Gastroesophageal sphincter (tissue), 4 donors: ENCODE data around the gene TPD52L1. TPM values are rescaled to one million over a fixed set of nuclear protein-coding genes. Genes with fewer than 3 reads are reported as not detected.

Experiments
- ATAC-seq: fragments of 150-250 bp; one replicate; pipeline ENCODE4 v1.9.1; 2016; ENCODE audit warnings: mild to moderate bottlenecking, moderate library complexity
- H3K27ac ChIP-seq, 4 donors: fragments of 200-600 bp; sonication (generic) in 3 of 4; 1 replicate in 3 of 4; 2 replicates in 1 of 4; pipeline ENCODE4 v1.5.1; 2016 to 2019
- H3K27me3 ChIP-seq: fragments of 200-600 bp; sonication (generic); one replicate; pipeline ENCODE4 v1.5.1; 2019
- H3K36me3 ChIP-seq, 2 donors: fragments of 200-600 bp; sonication (generic); one replicate each; pipeline ENCODE4 v1.5.1; 2019; ENCODE audit warnings: control low read depth in 1 of 2
- H3K4me1 ChIP-seq, 3 donors: fragments of 200-600 bp; sonication (generic); 1 replicate in 2 of 3; 2 replicates in 1 of 3; pipeline ENCODE4 v1.5.1; 2016 to 2019; ENCODE audit warnings: control low read depth in 2 of 3
- H3K4me3 ChIP-seq, 2 donors: fragments of 200-600 bp; sonication (generic); one replicate each; pipeline ENCODE4 v1.5.1; 2019; ENCODE audit warnings: mild to moderate bottlenecking in 1 of 2, moderate library complexity in 1 of 2
- H3K9me3 ChIP-seq, 3 donors: fragments of 200-600 bp; sonication (generic); one replicate each; pipeline ENCODE4 v1.5.1; 2017 to 2019; ENCODE audit warnings: control low read depth in 2 of 3
- CTCF ChIP-seq, 4 experiments: fragments of 200-600 bp in 2 of 4; fragments of 450-650 bp in 2 of 4; sonication (generic) in 1 of 4; IDR thresholded peaks; one replicate each; pipeline ENCODE4 v1.5.1; 2017 to 2019; ENCODE audit warnings: antibody characterized with exemption in 4 of 4, mild to moderate bottlenecking in 2 of 4, moderate library complexity in 2 of 4
- EP300 ChIP-seq: sonication (generic); formaldehyde crosslinking; IDR thresholded peaks from one replicate; pipeline ENCODE4 v1.6.1; 2017; ENCODE audit warnings: antibody characterized with exemption, mild to moderate bottlenecking
- POLR2A ChIP-seq, 2 donors: fragments of 450-650 bp; IDR thresholded peaks; one replicate each; pipeline ENCODE4 v1.6.1; 2017; ENCODE audit warnings: antibody characterized with exemption in 2 of 2, mild to moderate bottlenecking in 2 of 2, moderate library complexity in 1 of 2
- POLR2AphosphoS5 ChIP-seq: sonication (generic); formaldehyde crosslinking; IDR thresholded peaks from one replicate; pipeline ENCODE4 v1.6.1; 2017; ENCODE audit warnings: antibody characterized with exemption
- whole genome bisulfite sequencing, 2 donors: methylation state at CpG; one replicate each; pipeline ENCODE4 v1.1.5; 2018; ENCODE audit warnings: low coverage in 1 of 2; 5-methylcytosine and 5-hydroxymethylcytosine counted together
- total RNA-seq, 4 donors: library from RNA; depleted of rRNA; stranded (reverse); fragments of >200 nt; gene quantifications; one replicate each; pipeline ENCODE4 v1.1.0, GENCODE V29; 2016

TPD52L1 gene
- total RNA-seq, 4 donors from 2014 or later: 11.2 to 59.7 (median 20.2) TPM

DNA sequence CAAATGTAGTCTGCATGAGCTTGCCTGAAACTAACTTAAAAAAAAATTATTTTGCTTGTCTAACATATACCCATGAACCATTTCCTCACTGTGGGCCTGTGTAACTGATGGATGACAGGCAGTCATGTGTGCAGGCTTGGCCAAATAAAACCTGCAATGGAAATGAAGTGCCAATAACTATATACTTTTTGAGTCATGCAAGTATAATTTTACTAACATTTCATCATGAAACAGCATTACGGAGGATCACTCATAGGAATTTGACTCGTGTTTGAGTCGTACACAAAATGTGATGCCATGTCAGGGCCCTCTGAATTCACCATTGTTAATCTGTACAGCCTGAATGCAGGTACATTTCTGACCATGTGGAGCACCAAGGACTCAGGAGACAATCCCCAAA lies 101.6 kb downstream of the TPD52L1 start:
- Histone ChIP-seq H3K27me3 (no peaks in the 10 kb centered on the region), H3K4me3 (no peak overlapping the region), H3K4me1 (peaks cover 0 to 10% (median 0%) of the 10 kb centered on the region in 3 donors), H3K27ac (no peak overlapping the region), H3K36me3 (no peaks in the 10 kb centered on the region), H3K9me3 (no peaks in the 10 kb centered on the region)
- WGBS, 2 donors: 57 to 74% methylated on average over 3 of the region's 3 CpGs
- no peak for TF ChIP-seq EP300
- no peak for TF ChIP-seq POLR2A (IDR thresholded peaks at IDR 0.05)
- TF ChIP-seq POLR2AphosphoS5: no peak
- ATAC-seq: no peak

DNA sequence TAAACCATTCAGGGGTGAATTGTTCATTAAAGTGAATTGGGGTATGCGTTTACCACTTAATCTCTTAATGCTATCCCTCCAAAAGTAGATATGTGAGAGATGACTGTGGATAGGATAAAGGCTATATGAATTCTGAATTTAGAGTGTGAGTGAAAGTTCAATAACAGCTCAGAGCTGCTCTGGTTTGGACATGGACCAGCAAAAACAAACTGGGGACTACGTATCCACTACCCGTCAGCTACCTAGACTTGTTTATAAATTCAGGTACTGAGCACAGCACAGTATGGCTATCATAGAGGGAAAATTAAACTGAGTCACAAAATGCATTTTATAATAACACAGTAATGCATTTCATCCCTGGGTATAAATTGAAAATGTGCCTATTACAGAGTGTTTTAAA lies 103.8 kb downstream of the TPD52L1 start:
- WGBS, 2 donors: 89 to 91% methylated on average over 3 of the region's 3 CpGs
- ATAC-seq: no peak
- no peaks in the 10 kb centered on the region for H3K27me3 ChIP-seq

GRCh38 chr6:125258651-125259353 lies 105.2 kb downstream of the TPD52L1 start:
- H3K27me3 ChIP-seq: no peaks in the 10 kb centered on the region
- no peaks in the 10 kb centered on the region for H3K9me3 ChIP-seq
- no peaks in the 10 kb centered on the region for H3K36me3 ChIP-seq
- peaks cover 0 to 4% (median 0%) of the 10 kb centered on the region in 3 donors for H3K4me1 ChIP-seq
- 78 to 84% methylated on average over 2 of the region's 2 CpGs for WGBS, 2 donors
- no peak overlapping the region for H3K27ac ChIP-seq
- no peak for ATAC-seq
- TF ChIP-seq EP300: no peak
- no peak for TF ChIP-seq POLR2A (IDR thresholded peaks at IDR 0.05)
- no peak for TF ChIP-seq POLR2AphosphoS5
- no peak for TF ChIP-seq CTCF (IDR thresholded peaks at IDR 0.05)
- H3K4me3 ChIP-seq: no peak overlapping the region

More for the DNA sequence above, 103.8 kb downstream of the TPD52L1 start:
- TF ChIP-seq POLR2A (IDR thresholded peaks at IDR 0.05) (no peak), POLR2AphosphoS5 (no peak), CTCF (IDR thresholded peaks at IDR 0.05) (no peak), EP300 (no peak)
- H3K4me1 ChIP-seq: peaks cover 0 to 4% (median 0%) of the 10 kb centered on the region in 3 donors
- no peak overlapping the region for H3K27ac ChIP-seq
- H3K4me3 ChIP-seq: no peak overlapping the region
- no peaks in the 10 kb centered on the region for H3K36me3 ChIP-seq
- no peaks in the 10 kb centered on the region for H3K9me3 ChIP-seq

GRCh38 chr6:125259354-125259736 lies 105.8 kb downstream of the TPD52L1 start:
- Histone ChIP-seq H3K27ac (no peak overlapping the region), H3K27me3 (no peaks in the 10 kb centered on the region), H3K4me3 (no peak overlapping the region), H3K36me3 (no peaks in the 10 kb centered on the region), H3K4me1 (peaks cover 0 to 4% (median 0%) of the 10 kb centered on the region in 3 donors), H3K9me3 (no peaks in the 10 kb centered on the region)
- WGBS, 2 donors: 67 to 86% methylated on average over 2 of the region's 2 CpGs
- TF ChIP-seq POLR2AphosphoS5 (no peak), POLR2A (IDR thresholded peaks at IDR 0.05) (no peak), CTCF (IDR thresholded peaks at IDR 0.05) (no peak), EP300 (no peak)
- ATAC-seq: no peak

DNA sequence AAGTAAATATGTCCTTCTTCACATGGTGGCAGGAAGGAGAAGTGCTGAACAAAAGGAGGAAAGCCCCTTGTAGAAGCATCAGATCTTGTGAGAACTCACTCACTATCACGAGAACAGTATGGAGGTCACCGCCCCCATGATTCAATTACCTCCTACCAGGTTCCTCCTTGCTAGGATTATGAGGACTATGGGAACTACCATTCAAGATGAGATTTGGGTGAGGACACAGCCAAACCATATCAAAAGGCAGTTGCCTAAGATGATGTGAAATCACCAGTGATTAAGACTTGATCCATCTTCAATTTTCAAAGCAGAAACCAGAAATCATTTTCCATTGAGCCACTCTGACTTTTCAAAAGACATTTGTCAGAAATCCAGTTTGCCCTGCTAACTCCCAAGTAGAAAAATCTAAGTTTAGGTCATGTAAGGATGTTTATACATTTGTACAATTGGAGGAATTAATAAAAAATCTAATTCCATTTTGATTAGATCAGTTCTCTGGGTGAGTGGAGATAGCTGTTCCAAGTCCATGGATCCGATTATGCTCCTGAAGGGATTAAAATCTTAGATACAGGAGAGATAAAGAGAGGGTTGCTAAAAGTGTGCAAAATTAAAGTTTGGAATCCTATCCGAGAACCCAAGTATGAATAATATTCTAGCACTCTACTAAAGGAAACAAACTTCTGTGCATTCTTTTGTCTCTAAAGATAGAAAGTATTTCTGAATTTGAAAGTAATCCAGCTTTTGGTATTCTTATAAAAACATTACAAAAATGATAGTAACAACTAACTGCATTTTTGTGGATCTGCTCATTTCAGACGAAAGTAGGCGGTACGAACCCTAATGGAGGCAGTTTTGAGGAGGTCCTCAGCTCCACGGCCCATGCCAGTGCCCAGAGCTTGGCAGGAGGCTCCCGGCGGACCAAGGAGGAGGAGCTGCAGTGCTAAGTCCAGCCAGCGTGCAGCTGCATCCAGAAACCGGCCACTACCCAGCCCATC lies 108.7 kb downstream of the TPD52L1 start:
- Histone ChIP-seq H3K9me3 (no peaks in the 10 kb centered on the region), H3K4me3 (no peak overlapping the region), H3K4me1 (peaks cover 0 to 4% (median 0%) of the 10 kb centered on the region in 3 donors), H3K27me3 (no peaks in the 10 kb centered on the region), H3K36me3 (no peaks in the 10 kb centered on the region), H3K27ac (peak overlapping the region in 1 of 4 donors; percentile 37)
- no peak for ATAC-seq
- TF ChIP-seq POLR2A (IDR thresholded peaks at IDR 0.05) (no peak), POLR2AphosphoS5 (no peak), CTCF (IDR thresholded peaks at IDR 0.05) (no peak), EP300 (no peak)
- WGBS, 2 donors: 47 to 53% methylated on average over 4 to 6 of the region's 12 CpGs
